ENCODE data around the gene MED27. TPM values are rescaled to one million over a fixed set of nuclear protein-coding genes. Genes with fewer than 3 reads are reported as not detected.

Gene MED27
- total and polyA plus RNA-seq, 2 of the 13 experiments (the other 11 are each of a cell fraction or from before 2014, with no cell fraction given) = 16.9 to 19.0 TPM

GRCh38 chr9:131892162-131892707, 187.4 kb downstream of the MED27 start:
- ChIA-PET CTCF (ENCODE audit: low intra/inter-chr PET ratio, low total read pairs) (no interaction called here), POLR2A (no interaction called here)
- no peak for DNase-seq (ENCODE audit: low spot score)
- H3K4me3 ChIP-seq (replicated peaks in 1 of 3; ENCODE audit: insufficient read depth in 1 of 3, low read depth in 2 of 3, low read length in 3 of 3) = no peak overlapping the region
- no peak for ATAC-seq
- H3K79me2 ChIP-seq (ENCODE audit: insufficient read depth, low read length) = no peaks in the 10 kb centered on the region
- H2AFZ ChIP-seq (ENCODE audit: low read length) = no peak overlapping the region
- no peak overlapping the region for H3K9ac ChIP-seq (ENCODE audit: insufficient read depth, low read depth, low read length)
- H3K27me3 ChIP-seq (ENCODE audit: control insufficient read depth in 1 of 2, insufficient read depth in 2 of 2, low read length in 2 of 2) = no peaks in the 10 kb centered on the region
- no peak overlapping the region for H3K27ac ChIP-seq (ENCODE audit: extremely low read length, insufficient read depth, low read length)
- FAIRE-seq = no peak
- no peak overlapping the region for H3K4me2 ChIP-seq (ENCODE audit: low read depth, low read length)
- intact Hi-C loops (cut with micrococcal nuclease; ENCODE audit: unreplicated experiment) = no loop called here
- WGBS (ENCODE audit: low lambda C conversion rate) = 90% methylated on average over 5 of the region's 5 CpGs
- peaks cover 0 to 12% of the 10 kb centered on the region in 2 experiments; a peak in 2 of 5 replicates for H3K36me3 ChIP-seq (replicated peaks in 1 of 2; ENCODE audit: control insufficient read depth in 1 of 2, insufficient read depth in 2 of 2, low read length in 2 of 2)
- no peaks in the 10 kb centered on the region for H3K9me3 ChIP-seq (ENCODE audit: low read length)
- TF ChIP-seq RXRB (CRISPR knock-in tag; IDR thresholded peaks at IDR 0.05; ENCODE audit: borderline replicate concordance) (no peak), KDM3A (CRISPR knock-in tag; IDR thresholded peaks at IDR 0.05; ENCODE audit: low read depth) (no peak), GABPB1 (CRISPR knock-in tag; IDR thresholded peaks at IDR 0.05) (no peak), PATZ1 (CRISPR knock-in tag; IDR thresholded peaks at IDR 0.05) (no peak), ARID2 (CRISPR knock-in tag; IDR thresholded peaks at IDR 0.05; ENCODE audit: borderline replicate concordance) (no peak), MLX (CRISPR knock-in tag; IDR thresholded peaks at IDR 0.05) (no peak), ZBTB37 (CRISPR knock-in tag; IDR thresholded peaks at IDR 0.05) (no peak), U2AF1 (optimal IDR thresholded peaks at IDR 0.05; ENCODE audit: low read depth, low read length) (no peak), ZZZ3 (CRISPR knock-in tag; IDR thresholded peaks at IDR 0.05; ENCODE audit: borderline replicate concordance) (no peak), ZBTB4 (CRISPR knock-in tag; IDR thresholded peaks at IDR 0.05; ENCODE audit: borderline replicate concordance) (no peak), NCOA1 (CRISPR knock-in tag; IDR thresholded peaks at IDR 0.05) (no peak), TBX2 (CRISPR knock-in tag; IDR thresholded peaks at IDR 0.05; ENCODE audit: borderline replicate concordance) (no peak), ZNF564 (CRISPR knock-in tag; IDR thresholded peaks at IDR 0.05) (no peak), GATAD1 (CRISPR knock-in tag; IDR thresholded peaks at IDR 0.05) (no peak), KLF9 (CRISPR knock-in tag; IDR thresholded peaks at IDR 0.05; ENCODE audit: low read depth) (no peak), ZNF569 (CRISPR knock-in tag; IDR thresholded peaks at IDR 0.05; ENCODE audit: borderline replicate concordance) (no peak)
- H4K20me1 ChIP-seq (ENCODE audit: insufficient read depth, low read length) = no peaks in the 10 kb centered on the region
- BruUV-seq (replicated peaks) = no TSS peak
- H3K4me1 ChIP-seq (ENCODE audit: insufficient read depth, low read length) = no peaks in the 10 kb centered on the region
- in situ Hi-C loops (cut with HindIII; ENCODE audit: extremely low pct_ligation_motif_present, low pct_unique_long_range_greater_than_20kb) = no loop called here
